Mesenchymal stem cell (in vitro differentiated cells and primary cell): ENCODE measurements around the gene ERC2.

Source experiments
- DNase-seq: peaks from one replicate; pipeline ENCODE4 v3.0.0-alpha.2; 2013
- H2AFZ ChIP-seq: one replicate; pipeline ENCODE4 v1.6.1; 2013; ENCODE audit warnings: low read depth, mild to moderate bottlenecking, control low read depth, inconsistent platforms, low read length, moderate library complexity
- H2AK5ac ChIP-seq: 2 replicates; pipeline ENCODE4 v1.6.1; 2013; ENCODE audit warnings: low read length, moderate library complexity, mild to moderate bottlenecking, inconsistent platforms; ENCODE audit not compliant: severe bottlenecking
- H2BK120ac ChIP-seq: one replicate; pipeline ENCODE4 v1.6.1; 2013; ENCODE audit warnings: low read depth, mild to moderate bottlenecking, inconsistent platforms, low read length, moderate library complexity
- H2BK12ac ChIP-seq, 2 experiments: one replicate each; pipeline ENCODE4 v1.6.1; 2013; ENCODE audit warnings: inconsistent platforms in 2 of 2, low read length in 2 of 2, mild to moderate bottlenecking in 2 of 2, moderate library complexity in 2 of 2, control low read depth in 1 of 2
- H2BK15ac ChIP-seq: one replicate; pipeline ENCODE4 v1.6.1; 2013; ENCODE audit warnings: mild to moderate bottlenecking, low read depth, inconsistent platforms; ENCODE audit not compliant: poor library complexity, severe bottlenecking
- H2BK5ac ChIP-seq: 2 replicates; pipeline ENCODE4 v1.6.1; 2013; ENCODE audit warnings: low read depth, mild to moderate bottlenecking, low read length, control low read depth, inconsistent platforms; ENCODE audit not compliant: poor library complexity, severe bottlenecking
- H3K14ac ChIP-seq, 2 experiments: one replicate each; pipeline ENCODE4 v1.6.1; 2013; ENCODE audit warnings: inconsistent platforms in 2 of 2, low read length in 2 of 2, control low read depth in 1 of 2, mild to moderate bottlenecking in 1 of 2, moderate library complexity in 1 of 2
- H3K18ac ChIP-seq, 2 experiments: one replicate each; pipeline ENCODE4 v1.6.1; 2013; ENCODE audit warnings: inconsistent platforms in 2 of 2, low read length in 2 of 2, control low read depth in 1 of 2, low read depth in 1 of 2, mild to moderate bottlenecking in 1 of 2
- H3K23ac ChIP-seq, 2 experiments: one replicate each; pipeline ENCODE4 v1.6.1; 2013; ENCODE audit warnings: inconsistent platforms in 2 of 2, low read length in 2 of 2, mild to moderate bottlenecking in 2 of 2, moderate library complexity in 2 of 2, control low read depth in 1 of 2
- H3K27ac ChIP-seq: 2 replicates; pipeline ENCODE4 v1.5.1; 2013; ENCODE audit warnings: mild to moderate bottlenecking, moderate library complexity, low read length, control low read depth, inconsistent platforms; ENCODE audit not compliant: poor library complexity, severe bottlenecking
- H3K27me3 ChIP-seq, 2 experiments: 2 replicates each; pipeline versions ENCODE4 v1.6.1 to v1.7.0; 2013; ENCODE audit warnings: low read length in 2 of 2, mild to moderate bottlenecking in 2 of 2, moderate library complexity in 2 of 2, control low read depth in 1 of 2, inconsistent platforms in 1 of 2; ENCODE audit not compliant: control insufficient read depth in 1 of 2, insufficient read depth in 1 of 2
- H3K36me3 ChIP-seq, 2 experiments: 2 replicates each; pipeline versions ENCODE4 v1.6.1 to v1.7.0; 2013; ENCODE audit warnings: low read length in 2 of 2, control low read depth in 1 of 2, inconsistent platforms in 1 of 2, low read depth in 1 of 2, mild to moderate bottlenecking in 1 of 2; ENCODE audit not compliant: insufficient read depth in 2 of 2, control insufficient read depth in 1 of 2
- H3K4ac ChIP-seq, 2 experiments: one replicate each; pipeline ENCODE4 v1.6.1; 2013; ENCODE audit warnings: inconsistent platforms in 2 of 2, low read length in 2 of 2, mild to moderate bottlenecking in 2 of 2, moderate library complexity in 2 of 2, control low read depth in 1 of 2, low read depth in 1 of 2
- H3K4me1 ChIP-seq: 2 replicates; pipeline ENCODE4 v1.6.1; 2013; ENCODE audit warnings: low read depth, low read length, control low read depth; ENCODE audit not compliant: control insufficient read depth, insufficient read depth
- H3K4me2 ChIP-seq: 2 replicates; pipeline ENCODE4 v1.6.1; 2013; ENCODE audit warnings: low read length, mild to moderate bottlenecking, inconsistent platforms; ENCODE audit not compliant: poor library complexity, severe bottlenecking
- H3K4me3 ChIP-seq, 2 experiments: 2 replicates each; pipeline versions ENCODE4 v1.5.1 to v1.7.0; 2013; ENCODE audit warnings: low read length in 2 of 2, mild to moderate bottlenecking in 2 of 2, control low read depth in 1 of 2, low read depth in 1 of 2; ENCODE audit not compliant: insufficient read depth in 1 of 2
- H3K79me1 ChIP-seq: replicated peaks from 2 replicates; pipeline ENCODE4 v1.6.1; 2013; ENCODE audit warnings: mild to moderate bottlenecking, control low read depth, low read length, inconsistent platforms; ENCODE audit not compliant: poor library complexity, severe bottlenecking
- H3K9ac ChIP-seq: 2 replicates; pipeline ENCODE4 v1.7.0; 2013; ENCODE audit warnings: mild to moderate bottlenecking, low read length, moderate library complexity
- H3K9me3 ChIP-seq: 2 replicates; pipeline ENCODE4 v1.7.0; 2013; ENCODE audit warnings: mild to moderate bottlenecking, low read length; ENCODE audit not compliant: control insufficient read depth
- H4K8ac ChIP-seq: one replicate; pipeline ENCODE4 v1.6.1; 2013; ENCODE audit warnings: inconsistent platforms, mild to moderate bottlenecking, low read length, moderate library complexity
- H4K91ac ChIP-seq: one replicate; pipeline ENCODE4 v1.6.1; 2013; ENCODE audit warnings: mild to moderate bottlenecking, low read length, inconsistent platforms
- WGBS: methylation state at CpG from one replicate; pipeline ENCODE4 v1.1.7; 2013; ENCODE audit warnings: mixed read lengths; 5-methylcytosine and 5-hydroxymethylcytosine counted together

ERC2 gene

GRCh38 chr3:56294286-56294685 lies 174.0 kb downstream of the ERC2 start:
- H3K36me3 ChIP-seq: no peaks in the 10 kb centered on the region
- H2BK12ac ChIP-seq: no peak overlapping the region
- H3K4me2 ChIP-seq: no peak overlapping the region
- H2BK15ac ChIP-seq: no peak overlapping the region
- DNase-seq: no peak
- no peak overlapping the region for H3K4ac ChIP-seq
- H3K79me1 ChIP-seq: no peaks in the 10 kb centered on the region
- 20% methylated on average over 1 of the region's 1 CpG for WGBS
- no peak overlapping the region for H4K8ac ChIP-seq
- H2BK5ac ChIP-seq: no peak overlapping the region
- no peak overlapping the region for H2AK5ac ChIP-seq
- H3K4me3 ChIP-seq: no peak overlapping the region
- H3K23ac ChIP-seq: no peak overlapping the region
- no peak overlapping the region for H2BK120ac ChIP-seq
- H3K9me3 ChIP-seq: no peaks in the 10 kb centered on the region
- H3K18ac ChIP-seq: no peak overlapping the region
- no peak overlapping the region for H2AFZ ChIP-seq
- H3K27ac ChIP-seq: no peak overlapping the region
- no peak overlapping the region for H3K14ac ChIP-seq
- no peaks in the 10 kb centered on the region for H3K4me1 ChIP-seq
- no peak overlapping the region for H4K91ac ChIP-seq
- no peak overlapping the region for H3K9ac ChIP-seq
- peaks cover 0 to 8% of the 10 kb centered on the region in 2 experiments for H3K27me3 ChIP-seq

GRCh38 chr3:56291953-56292352 lies 176.3 kb downstream of the ERC2 start:
- 100% methylated on average over 3 of the region's 3 CpGs for WGBS
- H3K23ac ChIP-seq: no peak overlapping the region
- H2AK5ac ChIP-seq: no peak overlapping the region
- no peak overlapping the region for H3K4me2 ChIP-seq
- DNase-seq: no peak
- peaks cover 0 to 18% of the 10 kb centered on the region in 2 experiments for H3K27me3 ChIP-seq
- no peaks in the 10 kb centered on the region for H3K9me3 ChIP-seq
- H4K8ac ChIP-seq: no peak overlapping the region
- H2BK5ac ChIP-seq: no peak overlapping the region
- H2AFZ ChIP-seq: no peak overlapping the region
- no peaks in the 10 kb centered on the region for H3K36me3 ChIP-seq
- H4K91ac ChIP-seq: no peak overlapping the region
- H3K4me1 ChIP-seq: no peaks in the 10 kb centered on the region
- H3K14ac ChIP-seq: no peak overlapping the region
- H3K27ac ChIP-seq: no peak overlapping the region
- no peak overlapping the region for H2BK12ac ChIP-seq
- H2BK15ac ChIP-seq: no peak overlapping the region
- no peak overlapping the region for H3K4me3 ChIP-seq
- no peak overlapping the region for H3K18ac ChIP-seq
- H3K4ac ChIP-seq: no peak overlapping the region
- no peak overlapping the region for H3K9ac ChIP-seq
- H3K79me1 ChIP-seq: no peaks in the 10 kb centered on the region
- no peak overlapping the region for H2BK120ac ChIP-seq

GRCh38 chr3:56291244-56291680 lies 177.0 kb downstream of the ERC2 start:
- H4K91ac ChIP-seq: no peak overlapping the region
- H2BK120ac ChIP-seq: no peak overlapping the region
- no peak overlapping the region for H3K14ac ChIP-seq
- no peak overlapping the region for H3K4ac ChIP-seq
- H3K36me3 ChIP-seq: no peaks in the 10 kb centered on the region
- no peaks in the 10 kb centered on the region for H3K9me3 ChIP-seq
- H2BK12ac ChIP-seq: no peak overlapping the region
- no peaks in the 10 kb centered on the region for H3K79me1 ChIP-seq
- H3K9ac ChIP-seq: no peak overlapping the region
- H4K8ac ChIP-seq: no peak overlapping the region
- H3K18ac ChIP-seq: no peak overlapping the region
- H3K27ac ChIP-seq: no peak overlapping the region
- no peak overlapping the region for H2AK5ac ChIP-seq
- no peak overlapping the region for H3K23ac ChIP-seq
- no peak overlapping the region for H2AFZ ChIP-seq
- H3K4me3 ChIP-seq: no peak overlapping the region
- H2BK5ac ChIP-seq: no peak overlapping the region
- H2BK15ac ChIP-seq: no peak overlapping the region
- H3K27me3 ChIP-seq: peaks cover 0 to 15% of the 10 kb centered on the region in 2 experiments
- no peak for DNase-seq
- no peaks in the 10 kb centered on the region for H3K4me1 ChIP-seq
- no peak overlapping the region for H3K4me2 ChIP-seq
- 93% methylated on average over 3 of the region's 3 CpGs for WGBS

- Histone ChIP-seq H3K79me1 (no peaks in the 10 kb centered on the region), H3K4me3 (no peak overlapping the region), H4K91ac (no peak overlapping the region), H2BK15ac (no peak overlapping the region), H3K4ac (no peak overlapping the region), H4K8ac (no peak overlapping the region), H2BK120ac (no peak overlapping the region), H3K9me3 (no peaks in the 10 kb centered on the region), H2AK5ac (no peak overlapping the region), H3K23ac (no peak overlapping the region), H2AFZ (no peak overlapping the region), H3K27ac (no peak overlapping the region), H3K4me2 (no peak overlapping the region), H3K4me1 (no peaks in the 10 kb centered on the region), H3K14ac (no peak overlapping the region), H3K18ac (no peak overlapping the region), H3K36me3 (no peaks in the 10 kb centered on the region), H2BK12ac (no peak overlapping the region), H3K9ac (no peak overlapping the region), H3K27me3 (peaks cover 0 to 17% of the 10 kb centered on the region in 2 experiments), H2BK5ac (no peak overlapping the region)
- 76% methylated on average over 2 of the region's 2 CpGs for WGBS
- DNase-seq: no peak
Observed at GRCh38 chr3:56290374-56290773, 177.9 kb downstream of the ERC2 start.
